OCI-LY1 (cell line): ENCODE results near the gene SLIT3.

Experiments
- CTCF ChIP-seq: fragments of 200-600 bp; sonication (generic), shearing (Covaris generic); IDR thresholded peaks from 2 replicates; pipeline ENCODE4 v1.5.1; 2017; ENCODE audit warnings: mild to moderate bottlenecking, antibody characterized with exemption, low read length, moderate library complexity, mixed read lengths
- EZH2 ChIP-seq: fragments of 200-600 bp; sonication (generic), shearing (Covaris generic); IDR thresholded peaks from 2 replicates; pipeline ENCODE4 v1.8.0; 2017; ENCODE audit warnings: borderline replicate concordance, mixed run types, mild to moderate bottlenecking, antibody characterized with exemption, low read length, moderate library complexity, mixed read lengths

- TF ChIP-seq CTCF (no peak), EZH2 (no peak)
Measured at GRCh38 chr5:168720575-168720974, 580.4 kb downstream of the SLIT3 start.
